SK-N-SH treated with all-trans-retinoic acid at 6 μM for 48 hours (cell line): ENCODE results near the gene NFXL1.
"Not testable (repeated sequence)": the region's sequence is repeated elsewhere in the genome, so short reads cannot be mapped to it uniquely, and the experiment has no call there.

Experiments
- ATAC-seq: fragments of 200-7000 bp; cut with Tn5 transposase; 3 replicates; pipeline ENCODE4 v1.9.1; 2020; ENCODE audit warnings: mild to moderate bottlenecking, moderate library complexity
- ARNTL ChIP-seq: fragments of 450-650 bp; formaldehyde crosslinking; IDR thresholded peaks from 2 replicates; pipeline ENCODE4 v1.5.0; 2020; ENCODE audit warnings: low read depth, mild to moderate bottlenecking, moderate library complexity, borderline replicate concordance
- CSDC2 ChIP-seq: fragments of 250-450 bp; sonication (Bioruptor Pico); IDR thresholded peaks from 2 replicates; pipeline ENCODE4 v1.5.0; 2020; ENCODE audit warnings: mild to moderate bottlenecking, moderate library complexity
- ESRRG ChIP-seq: fragments of 250-450 bp; sonication (Bioruptor Pico); IDR thresholded peaks from 2 replicates; pipeline ENCODE4 v1.6.1; 2021; ENCODE audit warnings: mild to moderate bottlenecking
- GLIS3 ChIP-seq: fragments of 250-450 bp; sonication (Bioruptor Pico); IDR thresholded peaks from 2 replicates; pipeline ENCODE4 v1.5.0; 2020; ENCODE audit warnings: mild to moderate bottlenecking, moderate library complexity
- ISL1 ChIP-seq: fragments of 250-450 bp; sonication (Bioruptor Pico); IDR thresholded peaks from 2 replicates; pipeline ENCODE4 v2.1.2; 2022; ENCODE audit warnings: mild to moderate bottlenecking, moderate library complexity
- OSR1 ChIP-seq: fragments of 250-450 bp; sonication (Bioruptor Pico); IDR thresholded peaks from 2 replicates; pipeline ENCODE4 v1.8.0; 2022; ENCODE audit warnings: moderate library complexity, mild to moderate bottlenecking, inconsistent platforms
- PPARA ChIP-seq: fragments of 250-450 bp; sonication (Bioruptor Pico); IDR thresholded peaks from 2 replicates; pipeline ENCODE4 v1.5.0; 2020; ENCODE audit warnings: mild to moderate bottlenecking, borderline replicate concordance
- RARB ChIP-seq: fragments of 250-450 bp; sonication (Bioruptor Pico); IDR thresholded peaks from 2 replicates; pipeline ENCODE4 v1.8.0; 2021; ENCODE audit warnings: mild to moderate bottlenecking, moderate library complexity
- SNAI2 ChIP-seq: fragments of 250-450 bp; sonication (Bioruptor Pico); IDR thresholded peaks from 2 replicates; pipeline ENCODE4 v1.5.0; 2020; ENCODE audit warnings: mild to moderate bottlenecking, moderate library complexity
- TCF4 ChIP-seq: fragments of 250-450 bp; sonication (Bioruptor Pico); IDR thresholded peaks from 2 replicates; pipeline ENCODE4 v1.8.0; 2021; ENCODE audit warnings: mild to moderate bottlenecking, moderate library complexity, borderline replicate concordance
- TOX ChIP-seq: fragments of 250-450 bp; sonication (Bioruptor Pico); IDR thresholded peaks from 2 replicates; pipeline ENCODE4 v1.8.0; 2021; ENCODE audit warnings: mild to moderate bottlenecking, moderate library complexity, borderline replicate concordance
- ZC3H10 ChIP-seq: fragments of 250-450 bp; sonication (Bioruptor Pico); IDR thresholded peaks from 2 replicates; pipeline ENCODE4 v1.5.1; 2021; ENCODE audit warnings: mild to moderate bottlenecking, moderate library complexity
- ZFP3 ChIP-seq: fragments of 250-450 bp; sonication (Bioruptor Pico); IDR thresholded peaks from 2 replicates; pipeline ENCODE4 v1.5.0; 2020; ENCODE audit warnings: mild to moderate bottlenecking, moderate library complexity
- ZFP30 ChIP-seq: fragments of 450-650 bp; formaldehyde crosslinking; IDR thresholded peaks from 2 replicates; pipeline ENCODE4 v1.5.0; 2022; ENCODE audit warnings: mild to moderate bottlenecking, moderate library complexity
- ZNF565 ChIP-seq: fragments of 450-650 bp; formaldehyde crosslinking; conservative IDR thresholded peaks from 2 replicates; pipeline ENCODE4 v1.5.0; 2020; ENCODE audit warnings: low read depth, mild to moderate bottlenecking, moderate library complexity
- ZNF70 ChIP-seq: fragments of 450-650 bp; formaldehyde crosslinking; IDR thresholded peaks from 2 replicates; pipeline ENCODE4 v1.5.0; 2020; ENCODE audit warnings: mild to moderate bottlenecking, moderate library complexity
- ZNF8 ChIP-seq: fragments of 450-650 bp; formaldehyde crosslinking; IDR thresholded peaks from 2 replicates; pipeline ENCODE4 v1.5.0; 2020; ENCODE audit warnings: mild to moderate bottlenecking, moderate library complexity
- TF ChIP-seq, protein P1 (sequence below): fragments of 250-450 bp; sonication (Bioruptor Pico); IDR thresholded peaks from 2 replicates; pipeline ENCODE4 v1.5.1; 2021; ENCODE audit warnings: mild to moderate bottlenecking, moderate library complexity
- TF ChIP-seq, protein P2 (sequence below): fragments of 250-450 bp; sonication (Bioruptor Pico); IDR thresholded peaks from 2 replicates; pipeline ENCODE4 v1.8.0; 2021; ENCODE audit warnings: low read depth, mild to moderate bottlenecking, moderate library complexity, borderline replicate concordance
- TF ChIP-seq, protein P3 (sequence below): fragments of 250-450 bp; sonication (Bioruptor Pico); IDR thresholded peaks from 2 replicates; pipeline ENCODE4 v1.8.0; 2020; ENCODE audit warnings: mild to moderate bottlenecking, moderate library complexity, borderline replicate concordance
- TF ChIP-seq, protein P4 (sequence below): fragments of 250-450 bp; sonication (Bioruptor Pico); IDR thresholded peaks from 2 replicates; pipeline ENCODE4 v1.5.1; 2020; ENCODE audit warnings: low read depth, mild to moderate bottlenecking, moderate library complexity

NFXL1 gene

DNA sequence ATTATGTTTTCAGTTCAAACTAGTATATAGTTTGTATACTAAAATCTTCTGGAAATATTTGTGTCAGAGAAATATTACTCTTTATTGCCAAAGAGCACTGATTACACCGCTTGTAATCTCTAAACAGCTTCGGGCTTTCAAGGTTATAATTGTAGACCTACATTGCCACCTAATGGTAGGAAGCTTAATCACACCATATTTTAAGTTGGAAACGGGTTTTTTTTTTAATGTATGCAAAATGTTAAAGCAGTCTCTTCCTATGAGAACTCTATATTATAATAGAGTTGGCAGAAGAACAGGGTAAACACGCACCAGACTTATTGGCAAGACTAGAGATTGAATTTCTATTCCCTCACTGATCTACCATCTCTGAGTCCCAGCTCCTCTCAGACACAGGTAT is 19.5 kb upstream of the NFXL1 start:
- ATAC-seq, result peak; percentile 51; the same call in 2 of the 3 replicates

DNA sequence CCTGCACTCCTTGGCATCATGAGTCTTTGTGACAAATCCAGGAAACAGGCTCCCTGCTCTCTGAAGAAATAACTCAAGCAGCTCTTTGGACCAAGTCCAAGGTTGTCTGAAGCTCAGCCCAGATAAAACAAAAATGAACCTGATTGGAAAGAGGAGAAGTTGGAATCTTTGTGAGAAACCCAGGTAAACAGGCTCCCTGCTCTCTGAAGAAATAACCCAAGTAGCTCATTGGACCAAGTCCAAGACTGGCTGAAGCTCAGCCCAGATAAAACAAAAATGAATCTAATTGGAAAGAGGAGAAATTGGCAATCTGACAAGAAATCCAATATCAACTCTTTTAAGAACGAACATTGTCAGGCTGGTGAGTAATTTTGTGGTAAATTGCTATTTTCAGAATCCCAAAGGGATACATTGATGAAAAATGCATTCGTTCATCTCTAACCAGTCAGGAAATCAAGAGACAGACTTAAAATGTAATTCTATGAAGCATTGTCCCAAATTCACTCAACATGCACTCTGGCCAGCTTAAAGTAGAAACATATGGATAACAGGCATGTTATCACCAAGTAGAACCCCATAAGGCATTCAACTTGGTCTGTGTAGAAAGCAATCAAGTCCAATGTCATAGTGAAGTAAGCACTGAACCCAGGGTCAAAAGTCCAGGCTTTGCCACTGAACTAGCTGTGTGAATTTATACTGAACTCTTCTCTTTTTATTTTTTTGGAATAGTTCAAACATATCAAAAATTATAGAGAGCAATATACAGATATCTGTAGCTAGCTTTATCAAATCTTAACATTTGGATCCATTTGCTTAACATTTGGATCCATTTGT is 16.8 kb upstream of the NFXL1 start:
- TF ChIP-seq GLIS3 (CRISPR knock-in tag) (no peak), TCF4 (CRISPR knock-in tag) (0 out of 2 replicates have a peak, but pooled peaks have one; percentile 25), ISL1 (CRISPR knock-in tag) (peak; percentile 73)
- ATAC-seq, result peak; percentile 79

More for the DNA sequence above, 19.5 kb upstream of the NFXL1 start:
- TF ChIP-seq PPARA (CRISPR knock-in tag), result no peak
- TF ChIP-seq OSR1, result no peak
- TF ChIP-seq ZNF8 (CRISPR knock-in tag), result no peak
- TF ChIP-seq, protein P1, sequence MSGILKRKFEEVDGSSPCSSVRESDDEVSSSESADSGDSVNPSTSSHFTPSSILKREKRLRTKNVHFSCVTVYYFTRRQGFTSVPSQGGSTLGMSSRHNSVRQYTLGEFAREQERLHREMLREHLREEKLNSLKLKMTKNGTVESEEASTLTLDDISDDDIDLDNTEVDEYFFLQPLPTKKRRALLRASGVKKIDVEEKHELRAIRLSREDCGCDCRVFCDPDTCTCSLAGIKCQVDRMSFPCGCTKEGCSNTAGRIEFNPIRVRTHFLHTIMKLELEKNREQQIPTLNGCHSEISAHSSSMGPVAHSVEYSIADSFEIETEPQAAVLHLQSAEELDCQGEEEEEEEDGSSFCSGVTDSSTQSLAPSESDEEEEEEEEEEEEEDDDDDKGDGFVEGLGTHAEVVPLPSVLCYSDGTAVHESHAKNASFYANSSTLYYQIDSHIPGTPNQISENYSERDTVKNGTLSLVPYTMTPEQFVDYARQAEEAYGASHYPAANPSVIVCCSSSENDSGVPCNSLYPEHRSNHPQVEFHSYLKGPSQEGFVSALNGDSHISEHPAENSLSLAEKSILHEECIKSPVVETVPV (CRISPR knock-in tag), result no peak
- TF ChIP-seq ZC3H10 (CRISPR knock-in tag), result no peak
- no peak for TF ChIP-seq ISL1 (CRISPR knock-in tag)
- no peak for TF ChIP-seq CSDC2 (CRISPR knock-in tag)
- no peak for TF ChIP-seq ZNF70 (CRISPR knock-in tag)
- no peak for TF ChIP-seq TOX (CRISPR knock-in tag)
- no peak for TF ChIP-seq GLIS3 (CRISPR knock-in tag)

DNA sequence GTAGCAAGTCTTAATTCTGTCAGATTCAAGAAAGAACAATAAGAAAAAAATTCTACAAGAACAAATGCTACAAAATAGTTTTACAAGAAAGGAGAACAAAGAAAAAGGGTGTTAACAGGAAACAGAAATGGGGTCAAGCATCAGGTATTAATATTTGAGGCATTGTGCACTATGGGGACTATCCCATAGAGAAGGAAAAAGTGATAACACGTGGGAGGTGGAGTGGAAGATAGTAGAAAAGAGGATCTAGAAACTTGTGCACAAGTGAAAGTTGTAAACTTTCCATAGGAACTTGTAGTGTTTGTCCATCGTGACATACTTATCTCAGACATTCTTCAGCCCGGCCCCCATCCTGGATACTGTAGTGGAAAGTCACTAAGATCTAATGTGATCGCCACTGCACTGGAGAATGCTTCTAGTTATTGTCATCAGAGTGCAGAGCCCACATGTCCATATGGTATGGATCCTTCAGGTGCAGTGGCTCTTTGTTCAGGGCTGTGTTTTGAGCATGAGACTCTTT is 15.4 kb upstream of the NFXL1 start:
- ATAC-seq, result no peak
- TF ChIP-seq TOX (CRISPR knock-in tag) (no peak), SNAI2 (CRISPR knock-in tag) (no peak), OSR1 (no peak), CSDC2 (CRISPR knock-in tag) (no peak), ZNF565 (CRISPR knock-in tag) (no peak)

DNA sequence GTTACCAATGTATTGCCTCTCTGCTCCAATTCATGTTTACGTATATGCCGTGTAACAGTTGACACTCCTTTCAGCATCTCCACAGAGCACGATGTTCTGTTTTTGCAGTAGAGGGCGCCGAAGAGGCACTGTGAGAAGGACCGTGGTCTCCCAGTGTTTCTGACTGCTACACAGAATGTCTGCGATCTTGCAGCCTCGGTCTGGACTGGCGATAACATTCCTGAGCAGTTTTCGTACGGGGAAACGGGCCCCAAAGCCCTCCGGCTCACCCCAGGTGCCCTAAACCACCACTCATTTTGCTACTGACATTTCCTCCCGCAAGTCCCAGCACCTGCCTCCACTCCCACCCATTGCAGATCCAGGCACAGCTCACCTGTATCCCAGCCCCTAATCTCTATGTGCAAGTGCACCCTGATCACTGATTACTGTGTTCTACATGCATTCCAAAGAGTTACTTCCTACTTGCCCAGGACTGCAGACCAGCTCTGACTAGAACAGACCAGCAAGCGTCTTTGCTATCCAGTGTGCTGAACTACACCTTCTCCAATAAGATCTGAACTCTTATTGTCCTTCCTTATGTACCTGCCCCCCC is 12.4 kb upstream of the NFXL1 start:
- ATAC-seq, result peak; percentile 72
- TF ChIP-seq, protein P2, sequence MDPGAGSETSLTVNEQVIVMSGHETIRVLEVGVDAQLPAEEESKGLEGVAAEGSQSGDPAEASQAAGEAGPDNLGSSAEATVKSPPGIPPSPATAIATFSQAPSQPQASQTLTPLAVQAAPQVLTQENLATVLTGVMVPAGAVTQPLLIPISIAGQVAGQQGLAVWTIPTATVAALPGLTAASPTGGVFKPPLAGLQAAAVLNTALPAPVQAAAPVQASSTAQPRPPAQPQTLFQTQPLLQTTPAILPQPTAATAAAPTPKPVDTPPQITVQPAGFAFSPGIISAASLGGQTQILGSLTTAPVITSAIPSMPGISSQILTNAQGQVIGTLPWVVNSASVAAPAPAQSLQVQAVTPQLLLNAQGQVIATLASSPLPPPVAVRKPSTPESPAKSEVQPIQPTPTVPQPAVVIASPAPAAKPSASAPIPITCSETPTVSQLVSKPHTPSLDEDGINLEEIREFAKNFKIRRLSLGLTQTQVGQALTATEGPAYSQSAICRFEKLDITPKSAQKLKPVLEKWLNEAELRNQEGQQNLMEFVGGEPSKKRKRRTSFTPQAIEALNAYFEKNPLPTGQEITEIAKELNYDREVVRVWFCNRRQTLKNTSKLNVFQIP (CRISPR knock-in tag), result no peak
- TF ChIP-seq OSR1 (no peak), SNAI2 (CRISPR knock-in tag) (no peak), ARNTL (CRISPR knock-in tag) (no peak), ZNF565 (CRISPR knock-in tag) (no peak), TOX (CRISPR knock-in tag) (no peak), ISL1 (CRISPR knock-in tag) (no peak), ESRRG (no peak), GLIS3 (CRISPR knock-in tag) (no peak), ZFP30 (CRISPR knock-in tag) (no peak), PPARA (CRISPR knock-in tag) (no peak), CSDC2 (CRISPR knock-in tag) (no peak), ZNF8 (CRISPR knock-in tag) (no peak), ZNF70 (CRISPR knock-in tag) (no peak), ZFP3 (CRISPR knock-in tag) (no peak), RARB (CRISPR knock-in tag) (no peak)
- TF ChIP-seq, protein P3, sequence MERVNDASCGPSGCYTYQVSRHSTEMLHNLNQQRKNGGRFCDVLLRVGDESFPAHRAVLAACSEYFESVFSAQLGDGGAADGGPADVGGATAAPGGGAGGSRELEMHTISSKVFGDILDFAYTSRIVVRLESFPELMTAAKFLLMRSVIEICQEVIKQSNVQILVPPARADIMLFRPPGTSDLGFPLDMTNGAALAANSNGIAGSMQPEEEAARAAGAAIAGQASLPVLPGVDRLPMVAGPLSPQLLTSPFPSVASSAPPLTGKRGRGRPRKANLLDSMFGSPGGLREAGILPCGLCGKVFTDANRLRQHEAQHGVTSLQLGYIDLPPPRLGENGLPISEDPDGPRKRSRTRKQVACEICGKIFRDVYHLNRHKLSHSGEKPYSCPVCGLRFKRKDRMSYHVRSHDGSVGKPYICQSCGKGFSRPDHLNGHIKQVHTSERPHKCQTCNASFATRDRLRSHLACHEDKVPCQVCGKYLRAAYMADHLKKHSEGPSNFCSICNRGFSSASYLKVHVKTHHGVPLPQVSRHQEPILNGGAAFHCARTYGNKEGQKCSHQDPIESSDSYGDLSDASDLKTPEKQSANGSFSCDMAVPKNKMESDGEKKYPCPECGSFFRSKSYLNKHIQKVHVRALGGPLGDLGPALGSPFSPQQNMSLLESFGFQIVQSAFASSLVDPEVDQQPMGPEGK (CRISPR knock-in tag), result no peak
- TF ChIP-seq, protein P1 (CRISPR knock-in tag), result no peak
- TF ChIP-seq, protein P4, sequence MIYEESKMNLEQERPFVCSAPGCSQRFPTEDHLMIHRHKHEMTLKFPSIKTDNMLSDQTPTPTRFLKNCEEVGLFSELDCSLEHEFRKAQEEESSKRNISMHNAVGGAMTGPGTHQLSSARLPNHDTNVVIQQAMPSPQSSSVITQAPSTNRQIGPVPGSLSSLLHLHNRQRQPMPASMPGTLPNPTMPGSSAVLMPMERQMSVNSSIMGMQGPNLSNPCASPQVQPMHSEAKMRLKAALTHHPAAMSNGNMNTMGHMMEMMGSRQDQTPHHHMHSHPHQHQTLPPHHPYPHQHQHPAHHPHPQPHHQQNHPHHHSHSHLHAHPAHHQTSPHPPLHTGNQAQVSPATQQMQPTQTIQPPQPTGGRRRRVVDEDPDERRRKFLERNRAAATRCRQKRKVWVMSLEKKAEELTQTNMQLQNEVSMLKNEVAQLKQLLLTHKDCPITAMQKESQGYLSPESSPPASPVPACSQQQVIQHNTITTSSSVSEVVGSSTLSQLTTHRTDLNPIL (CRISPR knock-in tag), result no peak

DNA sequence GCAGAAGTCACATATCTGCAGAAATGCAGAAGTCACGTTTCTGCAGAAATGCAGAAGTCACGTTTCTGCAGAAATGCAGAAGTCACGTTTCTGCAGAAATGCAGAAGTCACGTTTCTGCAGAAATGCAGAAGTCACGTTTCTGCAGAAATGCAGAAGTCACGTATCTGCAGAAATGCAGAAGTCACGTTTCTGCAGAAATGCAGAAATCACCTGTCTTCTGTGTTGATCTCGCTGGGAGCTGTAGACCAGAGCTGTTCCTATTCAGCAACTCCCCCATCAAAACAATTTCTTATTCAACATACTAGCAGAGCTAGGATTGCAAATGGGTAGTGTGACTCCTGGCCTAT is 8.9 kb upstream of the NFXL1 start:
- ATAC-seq, result not testable (repeated sequence)

DNA sequence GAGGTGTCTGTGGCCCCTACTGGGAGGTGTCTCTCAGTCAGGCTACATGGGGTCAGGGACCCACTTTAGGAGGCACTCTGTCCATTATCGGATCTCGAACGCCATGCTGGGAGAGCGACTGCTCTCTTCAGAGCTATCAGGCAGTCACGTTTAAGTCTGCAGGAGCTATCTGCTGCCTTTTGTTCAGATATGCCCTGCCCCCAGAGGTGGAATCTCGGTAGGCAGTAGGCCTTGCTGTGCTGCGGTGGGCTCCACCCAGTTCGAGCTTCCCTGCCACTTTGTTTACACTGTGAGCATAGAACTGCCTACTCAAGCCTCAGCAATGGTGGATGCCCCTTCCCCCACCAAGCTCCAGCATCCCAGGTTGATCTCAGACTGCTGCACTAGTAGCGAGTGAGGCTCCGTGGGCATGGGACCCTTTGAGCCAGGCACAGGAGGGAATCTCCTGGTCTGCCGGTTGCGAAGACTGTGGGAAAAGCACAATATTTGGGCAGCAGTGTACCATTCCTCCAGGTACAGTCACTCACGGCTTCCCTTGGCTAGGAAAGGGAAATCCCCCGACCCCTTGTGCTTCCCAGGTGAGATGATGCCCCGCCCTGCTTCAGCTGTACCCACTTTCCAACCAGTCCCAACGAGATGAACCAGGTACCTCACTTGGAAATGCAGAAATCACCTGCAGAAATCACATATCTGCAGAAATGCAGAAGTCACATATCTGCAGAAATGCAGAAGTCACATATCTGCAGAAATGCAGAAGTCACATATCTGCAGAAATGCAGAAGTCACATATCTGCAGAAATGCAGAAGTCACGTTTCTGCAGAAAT is 8.3 kb upstream of the NFXL1 start:
- not testable (repeated sequence) for ATAC-seq

DNA sequence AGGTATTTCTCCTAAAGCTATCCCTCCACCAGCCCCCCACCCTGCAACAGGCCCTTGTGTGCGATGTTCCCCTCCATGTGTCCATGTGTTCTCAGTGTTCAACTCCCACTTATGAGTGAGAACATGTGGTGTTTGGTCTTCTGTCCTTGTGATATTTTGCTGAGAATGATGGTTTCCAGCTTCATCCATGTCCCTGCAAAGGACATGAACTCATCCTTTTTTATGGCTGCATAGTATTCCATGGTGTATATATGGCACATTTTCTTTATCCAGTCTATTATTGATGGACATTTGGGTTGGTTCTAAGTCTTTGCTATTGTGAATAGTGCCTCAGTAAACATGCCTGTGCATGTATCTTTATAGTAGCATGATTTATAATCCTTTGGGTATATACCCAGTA is 2.8 kb upstream of the NFXL1 start:
- ATAC-seq, result not testable (repeated sequence)
